Testis (tissue), 2 donors: ENCODE measurements around the gene SPAG6.

Source experiments
- CTCF ChIP-seq, 3 experiments: fragments of 450-650 bp in 2 of 3; fragments of 200-600 bp in 1 of 3; sonication (generic) in 1 of 3; IDR thresholded peaks; one replicate each; pipeline ENCODE4 v1.5.1; 2016 to 2019; ENCODE audit warnings: antibody characterized with exemption in 3 of 3, mild to moderate bottlenecking in 2 of 3, moderate library complexity in 1 of 3
- POLR2A ChIP-seq: fragments of 450-650 bp; IDR thresholded peaks from one replicate; pipeline ENCODE4 v1.6.1; 2017; ENCODE audit warnings: antibody characterized with exemption, mild to moderate bottlenecking, moderate library complexity

- TF ChIP-seq CTCF (IDR thresholded peaks at IDR 0.05), result no peak
- TF ChIP-seq POLR2A, result no peak
These were observed 20.5 kb downstream of the SPAG6 start for GRCh38 chr10:22365644-22366434.
